C1 segment of cervical spinal cord (tissue), 14 donors: ENCODE data around the gene PIK3CG.

ENCODE experiments used
- DNase-seq, 14 donors: peaks; one replicate each; lab custom pipeline; 2025; lab: John Stamatoyannopoulos, UW

The PIK3CG gene

GRCh38 chr7:106858618-106859532, 6.2 kb upstream of the PIK3CG start:
- no peak for DNase-seq

GRCh38 chr7:106862317-106863089, 2.6 kb upstream of the PIK3CG start:
- DNase-seq, result no peak

- DNase-seq, result no peak
Observed at GRCh38 chr7:106863274-106863997, 1.6 kb upstream of the PIK3CG start.

GRCh38 chr7:106864298-106865081, 592 bp upstream of the PIK3CG start:
- DNase-seq, result no peak

GRCh38 chr7:106866298-106867281, 1.5 kb downstream of the PIK3CG start:
- no peak for DNase-seq

GRCh38 chr7:106867641-106868351, 2.7 kb downstream of the PIK3CG start:
- no peak for DNase-seq

GRCh38 chr7:106868364-106868763, 3.3 kb downstream of the PIK3CG start:
- DNase-seq, result no peak

- DNase-seq, result no peak
Observed at GRCh38 chr7:106869954-106870353, 4.9 kb downstream of the PIK3CG start.

GRCh38 chr7:106870528-106870927, 5.4 kb downstream of the PIK3CG start:
- no peak for DNase-seq

- DNase-seq, result no peak
Observed at GRCh38 chr7:106870983-106871410, 5.9 kb downstream of the PIK3CG start.

GRCh38 chr7:106871793-106872571, 6.9 kb downstream of the PIK3CG start:
- no peak for DNase-seq

- no peak for DNase-seq
Observed at GRCh38 chr7:106872763-106873162, 7.7 kb downstream of the PIK3CG start.

GRCh38 chr7:106874076-106874475, 9.0 kb downstream of the PIK3CG start:
- no peak for DNase-seq

GRCh38 chr7:106875508-106875907, 10.4 kb downstream of the PIK3CG start:
- DNase-seq, result no peak

- no peak for DNase-seq
Observed at GRCh38 chr7:106878748-106879439, 13.8 kb downstream of the PIK3CG start.

GRCh38 chr7:106881984-106882383, 16.9 kb downstream of the PIK3CG start:
- no peak for DNase-seq

GRCh38 chr7:106883456-106884026, 18.5 kb downstream of the PIK3CG start:
- DNase-seq, result no peak
